ENCODE results near the gene KIAA0586. TPM values are rescaled to one million over a fixed set of nuclear protein-coding genes. Genes with fewer than 3 reads are reported as not detected.

KIAA0586 gene
- total and polyA plus RNA-seq, 2 of the 13 experiments (the other 11 are each of a cell fraction or from before 2014, with no cell fraction given): 12.6 to 25.2 TPM

DNA sequence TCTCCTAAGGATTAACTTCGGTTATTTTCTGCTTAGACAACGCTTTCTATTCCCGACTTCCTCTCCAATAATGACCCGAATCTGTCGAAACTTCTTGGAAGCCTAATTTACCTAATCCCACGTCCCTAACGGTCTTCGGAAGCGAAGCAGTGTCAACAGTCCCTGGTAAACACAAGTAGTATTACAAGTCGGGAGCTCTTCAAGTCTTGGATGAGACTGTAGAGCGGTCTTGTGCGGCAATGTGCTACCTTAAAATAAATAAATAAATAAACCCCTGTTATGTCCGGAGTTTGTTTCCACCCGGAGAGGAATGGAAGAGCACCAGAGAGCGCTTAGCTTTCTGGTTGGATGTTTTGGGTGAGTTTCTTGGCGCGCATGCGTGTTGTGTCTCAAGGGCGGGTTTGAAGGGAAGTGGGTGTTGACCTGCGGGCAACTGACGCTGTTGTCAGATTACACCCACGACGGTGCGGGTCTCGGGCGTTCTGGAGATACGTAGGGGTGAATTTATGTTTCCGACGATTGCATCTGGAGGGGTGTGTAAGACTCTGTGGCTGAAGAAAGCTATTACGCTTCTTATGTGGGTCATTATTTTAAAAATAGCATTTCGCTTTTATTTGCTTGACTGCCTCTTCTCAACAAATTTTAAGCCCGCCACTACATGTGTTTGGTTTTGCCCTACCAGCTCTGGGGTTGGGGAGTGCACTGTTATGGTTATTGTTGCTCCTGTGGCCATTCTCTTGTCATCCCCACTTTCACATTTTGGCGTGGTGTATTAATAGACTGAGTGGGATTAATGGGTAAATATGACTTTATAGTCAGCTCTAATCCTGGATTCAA is at the start of gene KIAA0586, which contains the start of gene TIMM9 (continued):
- TF ChIP-seq, protein P1, sequence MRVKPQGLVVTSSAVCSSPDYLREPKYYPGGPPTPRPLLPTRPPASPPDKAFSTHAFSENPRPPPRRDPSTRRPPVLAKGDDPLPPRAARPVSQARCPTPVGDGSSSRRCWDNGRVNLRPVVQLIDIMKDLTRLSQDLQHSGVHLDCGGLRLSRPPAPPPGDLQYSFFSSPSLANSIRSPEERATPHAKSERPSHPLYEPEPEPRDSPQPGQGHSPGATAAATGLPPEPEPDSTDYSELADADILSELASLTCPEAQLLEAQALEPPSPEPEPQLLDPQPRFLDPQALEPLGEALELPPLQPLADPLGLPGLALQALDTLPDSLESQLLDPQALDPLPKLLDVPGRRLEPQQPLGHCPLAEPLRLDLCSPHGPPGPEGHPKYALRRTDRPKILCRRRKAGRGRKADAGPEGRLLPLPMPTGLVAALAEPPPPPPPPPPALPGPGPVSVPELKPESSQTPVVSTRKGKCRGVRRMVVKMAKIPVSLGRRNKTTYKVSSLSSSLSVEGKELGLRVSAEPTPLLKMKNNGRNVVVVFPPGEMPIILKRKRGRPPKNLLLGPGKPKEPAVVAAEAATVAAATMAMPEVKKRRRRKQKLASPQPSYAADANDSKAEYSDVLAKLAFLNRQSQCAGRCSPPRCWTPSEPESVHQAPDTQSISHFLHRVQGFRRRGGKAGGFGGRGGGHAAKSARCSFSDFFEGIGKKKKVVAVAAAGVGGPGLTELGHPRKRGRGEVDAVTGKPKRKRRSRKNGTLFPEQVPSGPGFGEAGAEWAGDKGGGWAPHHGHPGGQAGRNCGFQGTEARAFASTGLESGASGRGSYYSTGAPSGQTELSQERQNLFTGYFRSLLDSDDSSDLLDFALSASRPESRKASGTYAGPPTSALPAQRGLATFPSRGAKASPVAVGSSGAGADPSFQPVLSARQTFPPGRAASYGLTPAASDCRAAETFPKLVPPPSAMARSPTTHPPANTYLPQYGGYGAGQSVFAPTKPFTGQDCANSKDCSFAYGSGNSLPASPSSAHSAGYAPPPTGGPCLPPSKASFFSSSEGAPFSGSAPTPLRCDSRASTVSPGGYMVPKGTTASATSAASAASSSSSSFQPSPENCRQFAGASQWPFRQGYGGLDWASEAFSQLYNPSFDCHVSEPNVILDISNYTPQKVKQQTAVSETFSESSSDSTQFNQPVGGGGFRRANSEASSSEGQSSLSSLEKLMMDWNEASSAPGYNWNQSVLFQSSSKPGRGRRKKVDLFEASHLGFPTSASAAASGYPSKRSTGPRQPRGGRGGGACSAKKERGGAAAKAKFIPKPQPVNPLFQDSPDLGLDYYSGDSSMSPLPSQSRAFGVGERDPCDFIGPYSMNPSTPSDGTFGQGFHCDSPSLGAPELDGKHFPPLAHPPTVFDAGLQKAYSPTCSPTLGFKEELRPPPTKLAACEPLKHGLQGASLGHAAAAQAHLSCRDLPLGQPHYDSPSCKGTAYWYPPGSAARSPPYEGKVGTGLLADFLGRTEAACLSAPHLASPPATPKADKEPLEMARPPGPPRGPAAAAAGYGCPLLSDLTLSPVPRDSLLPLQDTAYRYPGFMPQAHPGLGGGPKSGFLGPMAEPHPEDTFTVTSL (CRISPR knock-in tag; IDR thresholded peaks at IDR 0.05; ENCODE audit: borderline replicate concordance): peak; percentile 17; the same call in 1 of the 2 replicates
- TF ChIP-seq KAT7 (CRISPR knock-in tag; IDR thresholded peaks at IDR 0.05; ENCODE audit: borderline replicate concordance): no peak
- TF ChIP-seq GATA4 (IDR thresholded peaks at IDR 0.05; ENCODE audit: borderline replicate concordance, low read depth): 0 out of 2 replicates have a peak, but pooled peaks have one; percentile 74
- TF ChIP-seq GTF3A (CRISPR knock-in tag; conservative IDR thresholded peaks at IDR 0.05): 0 out of 2 replicates have a peak, but pooled peaks have one; percentile 23
- no peak for TF ChIP-seq ZNF572 (CRISPR knock-in tag; IDR thresholded peaks at IDR 0.05)
- TF ChIP-seq GATAD1 (CRISPR knock-in tag; IDR thresholded peaks at IDR 0.05): peak; percentile 92
- TF ChIP-seq ZKSCAN8 (CRISPR knock-in tag; IDR thresholded peaks at IDR 0.05; ENCODE audit: borderline replicate concordance): peak; percentile 62; the same call in 1 of the 2 replicates
- peak; percentile 85 for TF ChIP-seq PHF21A (CRISPR knock-in tag; IDR thresholded peaks at IDR 0.05)
- TF ChIP-seq, protein P2, sequence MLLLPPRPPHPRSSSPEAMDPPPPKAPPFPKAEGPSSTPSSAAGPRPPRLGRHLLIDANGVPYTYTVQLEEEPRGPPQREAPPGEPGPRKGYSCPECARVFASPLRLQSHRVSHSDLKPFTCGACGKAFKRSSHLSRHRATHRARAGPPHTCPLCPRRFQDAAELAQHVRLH (CRISPR knock-in tag; IDR thresholded peaks at IDR 0.05; ENCODE audit: borderline replicate concordance, low read depth): peak; percentile 92
- TF ChIP-seq, protein P3, sequence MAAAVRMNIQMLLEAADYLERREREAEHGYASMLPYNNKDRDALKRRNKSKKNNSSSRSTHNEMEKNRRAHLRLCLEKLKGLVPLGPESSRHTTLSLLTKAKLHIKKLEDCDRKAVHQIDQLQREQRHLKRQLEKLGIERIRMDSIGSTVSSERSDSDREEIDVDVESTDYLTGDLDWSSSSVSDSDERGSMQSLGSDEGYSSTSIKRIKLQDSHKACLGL (CRISPR knock-in tag; IDR thresholded peaks at IDR 0.05): 0 out of 2 replicates have a peak, but pooled peaks have one; percentile 64
- TF ChIP-seq ZNF143 (CRISPR knock-in tag; IDR thresholded peaks at IDR 0.05): no peak
- TF ChIP-seq, protein P4, sequence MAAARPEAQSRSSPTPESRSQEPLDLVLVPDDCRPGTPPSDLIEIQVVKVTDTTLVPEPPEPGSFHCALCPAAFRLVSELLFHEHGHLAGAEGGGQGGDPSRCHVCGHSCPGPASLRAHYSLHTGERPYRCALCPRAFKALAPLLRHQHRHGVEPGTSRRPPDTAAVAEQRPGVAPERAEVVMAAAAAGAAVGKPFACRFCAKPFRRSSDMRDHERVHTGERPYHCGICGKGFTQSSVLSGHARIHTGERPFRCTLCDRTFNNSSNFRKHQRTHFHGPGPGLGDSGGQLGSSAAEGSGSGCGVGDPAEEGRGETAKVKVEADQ (CRISPR knock-in tag; IDR thresholded peaks at IDR 0.05; ENCODE audit: borderline replicate concordance): 0 out of 2 replicates have a peak, but pooled peaks have one; percentile 9
- TF ChIP-seq ZNF230 (CRISPR knock-in tag; IDR thresholded peaks at IDR 0.05): no peak; the same call in 1 of the 2 replicates
- TF ChIP-seq, protein P5, sequence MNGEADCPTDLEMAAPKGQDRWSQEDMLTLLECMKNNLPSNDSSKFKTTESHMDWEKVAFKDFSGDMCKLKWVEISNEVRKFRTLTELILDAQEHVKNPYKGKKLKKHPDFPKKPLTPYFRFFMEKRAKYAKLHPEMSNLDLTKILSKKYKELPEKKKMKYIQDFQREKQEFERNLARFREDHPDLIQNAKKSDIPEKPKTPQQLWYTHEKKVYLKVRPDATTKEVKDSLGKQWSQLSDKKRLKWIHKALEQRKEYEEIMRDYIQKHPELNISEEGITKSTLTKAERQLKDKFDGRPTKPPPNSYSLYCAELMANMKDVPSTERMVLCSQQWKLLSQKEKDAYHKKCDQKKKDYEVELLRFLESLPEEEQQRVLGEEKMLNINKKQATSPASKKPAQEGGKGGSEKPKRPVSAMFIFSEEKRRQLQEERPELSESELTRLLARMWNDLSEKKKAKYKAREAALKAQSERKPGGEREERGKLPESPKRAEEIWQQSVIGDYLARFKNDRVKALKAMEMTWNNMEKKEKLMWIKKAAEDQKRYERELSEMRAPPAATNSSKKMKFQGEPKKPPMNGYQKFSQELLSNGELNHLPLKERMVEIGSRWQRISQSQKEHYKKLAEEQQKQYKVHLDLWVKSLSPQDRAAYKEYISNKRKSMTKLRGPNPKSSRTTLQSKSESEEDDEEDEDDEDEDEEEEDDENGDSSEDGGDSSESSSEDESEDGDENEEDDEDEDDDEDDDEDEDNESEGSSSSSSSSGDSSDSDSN (CRISPR knock-in tag; IDR thresholded peaks at IDR 0.05): peak; percentile 20; the same call in 1 of the 2 replicates
- TF ChIP-seq ZFAT (CRISPR knock-in tag; conservative IDR thresholded peaks at IDR 0.05): peak; percentile 100
- peak; percentile 37; the same call in 1 of the 2 replicates for TF ChIP-seq HMG20B (CRISPR knock-in tag; conservative IDR thresholded peaks at IDR 0.05)
- peak; percentile 4; the same call in 1 of the 2 replicates for TF ChIP-seq MYC (CRISPR knock-in tag; IDR thresholded peaks at IDR 0.05; ENCODE audit: borderline replicate concordance)
- no peak for TF ChIP-seq ZBTB7A (CRISPR knock-in tag; IDR thresholded peaks at IDR 0.05)
- TF ChIP-seq POLR2A (IDR thresholded peaks at IDR 0.05; ENCODE audit: insufficient read depth in 1 of 2, low read depth in 2 of 2, low read length in 2 of 2): peak; percentile 92
- peak; percentile 21; the same call in 1 of the 2 replicates for TF ChIP-seq JUNB (CRISPR knock-in tag; IDR thresholded peaks at IDR 0.05; ENCODE audit: borderline replicate concordance)

All from HepG2 (cell line).